ENCODE data around the gene GUCD1.

DNA sequence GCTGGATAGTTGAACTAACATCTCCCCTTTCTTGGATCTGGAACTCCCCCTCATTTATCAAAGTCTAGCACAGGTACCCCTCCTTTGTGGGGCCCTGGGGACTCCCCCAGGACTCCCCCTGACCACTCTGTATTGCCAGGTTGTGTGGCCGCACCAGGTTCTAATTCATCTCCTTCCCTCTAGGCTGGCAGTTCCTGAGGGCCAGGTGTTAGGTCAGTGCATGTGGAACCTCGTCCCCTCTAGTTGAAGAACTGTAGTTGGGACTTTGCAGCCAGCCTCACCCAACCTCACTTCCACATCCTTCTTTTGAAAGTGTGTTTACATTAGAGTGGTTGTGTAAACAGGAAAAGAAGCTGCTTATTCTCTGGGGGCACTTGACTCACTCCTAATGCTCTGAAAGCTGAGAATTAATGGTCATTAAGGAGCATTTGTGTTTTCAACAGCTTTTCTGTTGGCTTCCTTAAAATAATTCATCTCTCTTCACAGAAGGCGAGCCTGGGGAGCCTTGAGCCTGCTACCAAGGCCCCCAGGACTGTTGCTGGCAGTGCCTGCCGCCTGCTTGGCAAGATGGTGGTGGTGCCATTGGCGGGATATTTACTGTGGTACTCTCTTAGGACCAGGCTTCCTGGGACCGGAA is 48.0 kb downstream of the GUCD1 start:
- TF ChIP-seq POLR2A (IDR thresholded peaks at IDR 0.05) (no peak), CTCF (IDR thresholded peaks at IDR 0.05) (no peak)

All from esophagus squamous epithelium (tissue), 4 donors.